B cell (primary cell): ENCODE results near the gene KMT2A. TPM values are rescaled to one million over a fixed set of nuclear protein-coding genes. Genes with fewer than 3 reads are reported as not detected.

Source experiments
- ATAC-seq: fragments of 200-7000 bp; cut with Tn5 transposase; one replicate; pipeline ENCODE4 v1.10.0; 2021; ENCODE audit warnings: low read depth, mild to moderate bottlenecking, moderate number of reproducible peaks, moderate library complexity
- CTCF ChIA-PET: fragments of 350-600 bp; sonication (Branson Sonifier 250); formaldehyde crosslinking; loops from one replicate; lab custom pipeline; 2021; ENCODE audit warnings: antibody characterized with exemption, inconsistent platforms; lab: Charles Lee
- POLR2A ChIA-PET: fragments of 350-600 bp; sonication (Branson Sonifier 250); formaldehyde crosslinking; loops from one replicate; lab custom pipeline; 2021; ENCODE audit warnings: antibody characterized with exemption; lab: Charles Lee
- DNase-seq: peaks from one replicate; pipeline ENCODE4 v3.0.0; 2013
- H2AFZ ChIP-seq: 2 replicates; pipeline ENCODE4 v1.6.1; 2012; ENCODE audit warnings: mild to moderate bottlenecking, low read depth, low read length; ENCODE audit not compliant: insufficient read depth, poor library complexity, severe bottlenecking
- H3K27ac ChIP-seq, 2 donors: 1 replicate in 1 of 2; 2 replicates in 1 of 2; pipeline ENCODE4 v1.5.1; 2012 to 2013; ENCODE audit warnings: low read length in 2 of 2, mild to moderate bottlenecking in 2 of 2, moderate library complexity in 1 of 2
- H3K27me3 ChIP-seq, 4 experiments: fragments of 200-600 bp in 1 of 4; sonication (generic) in 1 of 4; replicated peaks in 1 of 4; 1 replicate in 2 of 4; 2 replicates in 2 of 4; pipeline versions ENCODE4 v1.6.1 to v1.7.0; 2013 to 2016; ENCODE audit warnings: low read length in 3 of 4, mild to moderate bottlenecking in 2 of 4, mixed read lengths in 1 of 4, moderate library complexity in 1 of 4; ENCODE audit not compliant: insufficient read depth in 4 of 4, control insufficient read depth in 3 of 4; ENCODE audit errors: control extremely low read depth in 1 of 4
- H3K36me3 ChIP-seq, 2 experiments: replicated peaks in 1 of 2; 1 replicate in 1 of 2; 2 replicates in 1 of 2; pipeline versions ENCODE4 v1.6.1 to v1.7.1; 2013; ENCODE audit warnings: low read length in 1 of 2; ENCODE audit not compliant: insufficient read depth in 2 of 2, control insufficient read depth in 1 of 2; ENCODE audit errors: control extremely low read depth in 1 of 2, extremely low read depth in 1 of 2
- H3K4me1 ChIP-seq, 2 donors: fragments of 200-600 bp in 1 of 2; sonication (generic) in 1 of 2; 1 replicate in 1 of 2; 2 replicates in 1 of 2; pipeline versions ENCODE4 v1.5.1 to v1.6.1; 2013 to 2017; ENCODE audit warnings: low read length in 2 of 2; ENCODE audit not compliant: control insufficient read depth in 2 of 2, insufficient read depth in 2 of 2
- H3K4me2 ChIP-seq: replicated peaks from 2 replicates; pipeline ENCODE3; 2012; ENCODE audit warnings: mild to moderate bottlenecking, low read depth, low read length; ENCODE audit not compliant: poor library complexity, severe bottlenecking
- H3K4me3 ChIP-seq, 5 experiments: fragments of 200-600 bp in 1 of 5; sonication (generic) in 1 of 5; 1 replicate in 3 of 5; 2 replicates in 2 of 5; pipeline versions ENCODE4 v1.5.1 to v1.7.0; 2011 to 2016; ENCODE audit warnings: low read length in 4 of 5, mild to moderate bottlenecking in 4 of 5, low read depth in 2 of 5, control low read depth in 1 of 5, moderate library complexity in 1 of 5; ENCODE audit not compliant: insufficient read depth in 1 of 5; ENCODE audit errors: control extremely low read depth in 1 of 5, extremely low read depth in 1 of 5
- H3K79me2 ChIP-seq: fragments of 200-600 bp; sonication (generic); one replicate; pipeline ENCODE4 v1.6.0; 2016; ENCODE audit warnings: low read length; ENCODE audit not compliant: control insufficient read depth, insufficient read depth
- H3K9ac ChIP-seq: fragments of 200-600 bp; sonication (generic); 2 replicates; pipeline ENCODE4 v1.6.1; 2017; ENCODE audit warnings: mild to moderate bottlenecking, low read length, moderate library complexity
- H3K9me3 ChIP-seq, 3 donors: one replicate each; pipeline versions ENCODE4 v1.6.1 to v1.7.1; 2013; ENCODE audit warnings: low read length in 2 of 3; ENCODE audit not compliant: control insufficient read depth in 2 of 3, insufficient read depth in 1 of 3; ENCODE audit errors: control extremely low read depth in 1 of 3
- H4K20me1 ChIP-seq: 2 replicates; pipeline ENCODE4 v1.6.0; 2012; ENCODE audit warnings: mild to moderate bottlenecking, low read length; ENCODE audit not compliant: insufficient read depth, control insufficient read depth, poor library complexity, severe bottlenecking
- H3K27ac Mint-ChIP-seq: one replicate; pipeline ENCODE4 v1.8.0; 2021; ENCODE audit warnings: mixed read lengths
- H3K27me3 Mint-ChIP-seq: one replicate; pipeline ENCODE4 v1.8.0; 2021; ENCODE audit warnings: mixed read lengths
- H3K4me1 Mint-ChIP-seq: one replicate; pipeline ENCODE4 v1.8.0; 2021; ENCODE audit warnings: mixed read lengths
- H3K4me3 Mint-ChIP-seq: one replicate; pipeline ENCODE4 v1.8.0; 2021; ENCODE audit warnings: mixed read lengths
- H3K9me3 Mint-ChIP-seq: one replicate; pipeline ENCODE4 v1.8.0; 2022; ENCODE audit warnings: mixed read lengths; ENCODE audit not compliant: insufficient read depth
- EZH2 ChIP-seq: IDR thresholded peaks from 2 replicates; pipeline ENCODE4 v1.6.1; 2012; ENCODE audit warnings: borderline replicate concordance, low read depth, mild to moderate bottlenecking, moderate library complexity, low read length; ENCODE audit not compliant: insufficient read depth, poor library complexity, severe bottlenecking
- WGBS: methylation state at CpG from one replicate; pipeline ENCODE4 v1.1.5; 2013; ENCODE audit warnings: missing lambda C conversion rate; ENCODE audit not compliant: insufficient coverage; 5-methylcytosine and 5-hydroxymethylcytosine counted together
- intact Hi-C: fragments of 100-400 bp; cut with micrococcal nuclease; formaldehyde crosslinking; loops from one replicate; pipeline ENCODE4 v1.10.0; 2022
- polyA plus RNA-seq: library from polyadenylated mRNA; depleted of rRNA; stranded (reverse); fragments of >200 nt; gene quantifications from 2 replicates; pipeline ENCODE4 v1.2.3, GENCODE V29; 2012
- total RNA-seq, 2 donors: library from RNA; stranded (reverse); fragments of 120-200 nt in 1 of 2; gene quantifications; 1 replicate in 1 of 2; 2 replicates in 1 of 2; pipeline versions ENCODE4 v1.2.3 to v1.2.4, GENCODE V29; 2013 to 2022
- TF ChIP-seq, protein P1 (sequence below): fragments of 200-600 bp; IDR thresholded peaks from one replicate; pipeline ENCODE4 v1.8.0; 2022; ENCODE audit warnings: antibody characterized with exemption, mild to moderate bottlenecking

KMT2A gene
- total and polyA plus RNA-seq, 2 donors (not counting 1 experiment from before 2014, with no cell fraction given) = 32.1 to 175 TPM

GRCh38 chr11:118411530-118411929 is 24.8 kb upstream of the KMT2A start:
- H3K4me1 Mint-ChIP-seq = peaks cover 17% of the 10 kb centered on the region
- ATAC-seq (no peak), DNase-seq (no peak)
- H3K27ac ChIP-seq = no peak overlapping the region
- no peaks in the 10 kb centered on the region for H3K27me3 Mint-ChIP-seq
- H2AFZ ChIP-seq = no peak overlapping the region
- H4K20me1 ChIP-seq = peaks cover 17% of the 10 kb centered on the region
- ChIA-PET CTCF (no interaction called here), POLR2A (interaction anchor here (0.7 kb wide), 1 partner anchor 30 kb away, joined by 6 read pairs; no protein-coding TSS in a partner anchor)
- H3K79me2 ChIP-seq = peaks cover 23% of the 10 kb centered on the region
- no CpG with 5 or more reads among the region's 4 CpGs for WGBS
- no peak overlapping the region for H3K9ac ChIP-seq
- H3K4me3 Mint-ChIP-seq = no peak overlapping the region
- H3K27me3 ChIP-seq = no peaks in the 10 kb centered on the region
- peaks cover 2 to 38% of the 10 kb centered on the region in 2 experiments for H3K36me3 ChIP-seq
- H3K9me3 ChIP-seq = no peaks in the 10 kb centered on the region
- no peak overlapping the region for H3K4me2 ChIP-seq
- no peaks in the 10 kb centered on the region for H3K9me3 Mint-ChIP-seq
- intact Hi-C loops = no loop called here
- peak overlapping the region; percentile 22 for H3K27ac Mint-ChIP-seq
- no peak overlapping the region for H3K4me3 ChIP-seq
- no peak for TF ChIP-seq EZH2
- TF ChIP-seq, protein P1, sequence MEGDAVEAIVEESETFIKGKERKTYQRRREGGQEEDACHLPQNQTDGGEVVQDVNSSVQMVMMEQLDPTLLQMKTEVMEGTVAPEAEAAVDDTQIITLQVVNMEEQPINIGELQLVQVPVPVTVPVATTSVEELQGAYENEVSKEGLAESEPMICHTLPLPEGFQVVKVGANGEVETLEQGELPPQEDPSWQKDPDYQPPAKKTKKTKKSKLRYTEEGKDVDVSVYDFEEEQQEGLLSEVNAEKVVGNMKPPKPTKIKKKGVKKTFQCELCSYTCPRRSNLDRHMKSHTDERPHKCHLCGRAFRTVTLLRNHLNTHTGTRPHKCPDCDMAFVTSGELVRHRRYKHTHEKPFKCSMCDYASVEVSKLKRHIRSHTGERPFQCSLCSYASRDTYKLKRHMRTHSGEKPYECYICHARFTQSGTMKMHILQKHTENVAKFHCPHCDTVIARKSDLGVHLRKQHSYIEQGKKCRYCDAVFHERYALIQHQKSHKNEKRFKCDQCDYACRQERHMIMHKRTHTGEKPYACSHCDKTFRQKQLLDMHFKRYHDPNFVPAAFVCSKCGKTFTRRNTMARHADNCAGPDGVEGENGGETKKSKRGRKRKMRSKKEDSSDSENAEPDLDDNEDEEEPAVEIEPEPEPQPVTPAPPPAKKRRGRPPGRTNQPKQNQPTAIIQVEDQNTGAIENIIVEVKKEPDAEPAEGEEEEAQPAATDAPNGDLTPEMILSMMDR = no peak
- H3K4me1 ChIP-seq = peaks cover 4 to 5% of the 10 kb centered on the region in 2 donors

- Histone ChIP-seq H3K4me3 (no peak overlapping the region), H3K27ac (no peak overlapping the region), H3K79me2 (peaks cover 12% of the 10 kb centered on the region), H2AFZ (no peak overlapping the region), H3K9me3 (no peaks in the 10 kb centered on the region), H4K20me1 (peaks cover 7% of the 10 kb centered on the region), H3K4me2 (no peak overlapping the region), H3K9ac (no peak overlapping the region), H3K4me1 (peaks cover 4 to 5% of the 10 kb centered on the region in 2 donors), H3K36me3 (peaks cover 2 to 26% of the 10 kb centered on the region in 2 experiments), H3K27me3 (no peaks in the 10 kb centered on the region)
- no peak overlapping the region for H3K27ac Mint-ChIP-seq
- H3K4me1 Mint-ChIP-seq = peaks cover 15% of the 10 kb centered on the region
- CTCF ChIA-PET = interaction anchor here (1.7 kb wide), 1 partner anchor 75 kb away, joined by 4 read pairs; no protein-coding TSS in a partner anchor
- H3K27me3 Mint-ChIP-seq = no peaks in the 10 kb centered on the region
- POLR2A ChIA-PET = interaction anchor here (0.7 kb wide), 1 partner anchor 13 kb away, joined by 4 read pairs; no protein-coding TSS in a partner anchor
- no peaks in the 10 kb centered on the region for H3K9me3 Mint-ChIP-seq
- ATAC-seq (no peak), DNase-seq (no peak)
- no peak overlapping the region for H3K4me3 Mint-ChIP-seq
- TF ChIP-seq EZH2 = no peak
- TF ChIP-seq, protein P1 = no peak
- WGBS = no CpG with 5 or more reads among the region's 1 CpG
- intact Hi-C loops = no loop called here
Observed at GRCh38 chr11:118412921-118413320, 23.4 kb upstream of the KMT2A start.
